ENCODE data around the gene PCDH9. TPM values are rescaled to one million over a fixed set of nuclear protein-coding genes. Genes with fewer than 3 reads are reported as not detected.

PCDH9 gene
- total RNA-seq, 1 donor from 2014 or later: 1.7 TPM

- Mint-ChIP-seq H3K9me3 (ENCODE audit: low read depth) (no peaks in the 10 kb centered on the region), H3K4me1 (ENCODE audit: low read depth) (peaks cover 21% of the 10 kb centered on the region), H3K27me3 (no peaks in the 10 kb centered on the region), H3K36me3 (ENCODE audit: insufficient read depth) (no peaks in the 10 kb centered on the region), H3K27ac (peak overlapping the region; percentile 17), H3K4me3 (ENCODE audit: low read depth) (no peak overlapping the region)
- DNase-seq (ENCODE audit: low spot score, unreplicated experiment): no peak
- TF ChIP-seq, protein P1, sequence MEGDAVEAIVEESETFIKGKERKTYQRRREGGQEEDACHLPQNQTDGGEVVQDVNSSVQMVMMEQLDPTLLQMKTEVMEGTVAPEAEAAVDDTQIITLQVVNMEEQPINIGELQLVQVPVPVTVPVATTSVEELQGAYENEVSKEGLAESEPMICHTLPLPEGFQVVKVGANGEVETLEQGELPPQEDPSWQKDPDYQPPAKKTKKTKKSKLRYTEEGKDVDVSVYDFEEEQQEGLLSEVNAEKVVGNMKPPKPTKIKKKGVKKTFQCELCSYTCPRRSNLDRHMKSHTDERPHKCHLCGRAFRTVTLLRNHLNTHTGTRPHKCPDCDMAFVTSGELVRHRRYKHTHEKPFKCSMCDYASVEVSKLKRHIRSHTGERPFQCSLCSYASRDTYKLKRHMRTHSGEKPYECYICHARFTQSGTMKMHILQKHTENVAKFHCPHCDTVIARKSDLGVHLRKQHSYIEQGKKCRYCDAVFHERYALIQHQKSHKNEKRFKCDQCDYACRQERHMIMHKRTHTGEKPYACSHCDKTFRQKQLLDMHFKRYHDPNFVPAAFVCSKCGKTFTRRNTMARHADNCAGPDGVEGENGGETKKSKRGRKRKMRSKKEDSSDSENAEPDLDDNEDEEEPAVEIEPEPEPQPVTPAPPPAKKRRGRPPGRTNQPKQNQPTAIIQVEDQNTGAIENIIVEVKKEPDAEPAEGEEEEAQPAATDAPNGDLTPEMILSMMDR (IDR thresholded peaks at IDR 0.05; ENCODE audit: unreplicated experiment): no peak
Measured at GRCh38 chr13:66585669-66586203, 644.4 kb downstream of the PCDH9 start.

- H3K36me3 Mint-ChIP-seq (ENCODE audit: insufficient read depth): no peaks in the 10 kb centered on the region
- DNase-seq (ENCODE audit: low spot score, unreplicated experiment): no peak
- no peak overlapping the region for H3K4me3 Mint-ChIP-seq (ENCODE audit: low read depth)
- TF ChIP-seq, protein P1 (IDR thresholded peaks at IDR 0.05; ENCODE audit: unreplicated experiment): no peak
- H3K9me3 Mint-ChIP-seq (ENCODE audit: low read depth): no peaks in the 10 kb centered on the region
- H3K27ac Mint-ChIP-seq: no peak overlapping the region
- H3K4me1 Mint-ChIP-seq (ENCODE audit: low read depth): peaks cover 23% of the 10 kb centered on the region
- no peaks in the 10 kb centered on the region for H3K27me3 Mint-ChIP-seq
Measured at GRCh38 chr13:66581675-66582074, 648.5 kb downstream of the PCDH9 start.

- Mint-ChIP-seq H3K9me3 (ENCODE audit: low read depth) (no peaks in the 10 kb centered on the region), H3K27me3 (no peaks in the 10 kb centered on the region), H3K4me3 (ENCODE audit: low read depth) (no peak overlapping the region), H3K4me1 (ENCODE audit: low read depth) (peaks cover 16% of the 10 kb centered on the region), H3K36me3 (ENCODE audit: insufficient read depth) (no peaks in the 10 kb centered on the region), H3K27ac (no peak overlapping the region)
- TF ChIP-seq, protein P1 (IDR thresholded peaks at IDR 0.05; ENCODE audit: unreplicated experiment): no peak
- no peak for DNase-seq (ENCODE audit: low spot score, unreplicated experiment)
Measured at GRCh38 chr13:66578305-66578704, 651.8 kb downstream of the PCDH9 start.

DNA sequence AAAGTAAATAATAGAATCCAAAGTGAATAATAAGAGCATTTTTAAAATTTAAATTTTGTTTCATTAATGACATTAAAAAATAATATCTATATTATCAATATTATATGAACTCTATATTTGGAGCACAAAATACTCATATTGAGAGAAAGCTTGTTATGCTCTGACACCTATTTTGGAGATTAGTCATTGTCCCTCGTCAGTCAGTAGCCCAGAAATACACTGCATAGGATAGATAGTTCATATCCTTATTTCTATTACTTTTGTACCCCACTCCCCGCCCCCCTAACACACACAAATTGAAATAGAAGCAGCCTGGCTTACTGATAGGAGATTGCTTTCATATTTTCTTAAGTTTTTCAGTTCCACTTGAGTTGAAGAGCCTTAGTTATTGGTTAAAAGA is 652.8 kb downstream of the PCDH9 start:
- TF ChIP-seq, protein P1 (IDR thresholded peaks at IDR 0.05; ENCODE audit: unreplicated experiment): no peak
- no peak overlapping the region for H3K4me3 Mint-ChIP-seq (ENCODE audit: low read depth)
- H3K9me3 Mint-ChIP-seq (ENCODE audit: low read depth): peaks cover under 1% of the 10 kb centered on the region
- H3K27me3 Mint-ChIP-seq: no peaks in the 10 kb centered on the region
- no peak overlapping the region for H3K27ac Mint-ChIP-seq
- no peaks in the 10 kb centered on the region for H3K36me3 Mint-ChIP-seq (ENCODE audit: insufficient read depth)
- peaks cover 16% of the 10 kb centered on the region for H3K4me1 Mint-ChIP-seq (ENCODE audit: low read depth)
- DNase-seq (ENCODE audit: low spot score, unreplicated experiment): no peak

DNA sequence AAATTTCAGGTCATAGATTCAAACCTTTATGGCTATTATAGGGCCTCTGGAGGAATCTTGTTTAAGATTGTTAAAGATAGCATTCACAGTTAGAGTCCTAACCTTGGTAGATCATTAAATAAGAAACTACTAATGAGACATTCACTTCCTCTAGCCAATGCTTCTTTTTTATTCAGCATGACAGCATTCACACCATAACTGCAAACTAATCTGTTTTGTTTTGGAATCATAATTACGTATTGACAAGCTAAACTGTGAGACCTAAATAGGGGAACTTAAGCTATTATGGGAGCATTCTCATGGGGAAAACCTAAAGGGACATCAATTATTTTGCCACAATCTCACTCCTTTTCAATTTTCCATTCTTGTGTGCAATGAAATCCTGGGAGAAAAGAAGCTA is 653.8 kb downstream of the PCDH9 start:
- no peak overlapping the region for H3K4me3 Mint-ChIP-seq (ENCODE audit: low read depth)
- TF ChIP-seq, protein P1 (IDR thresholded peaks at IDR 0.05; ENCODE audit: unreplicated experiment): no peak
- DNase-seq (ENCODE audit: low spot score, unreplicated experiment): no peak
- H3K4me1 Mint-ChIP-seq (ENCODE audit: low read depth): peaks cover 16% of the 10 kb centered on the region
- H3K27ac Mint-ChIP-seq: no peak overlapping the region
- no peaks in the 10 kb centered on the region for H3K27me3 Mint-ChIP-seq
- H3K36me3 Mint-ChIP-seq (ENCODE audit: insufficient read depth): no peaks in the 10 kb centered on the region
- peaks cover 3% of the 10 kb centered on the region for H3K9me3 Mint-ChIP-seq (ENCODE audit: low read depth)
